NCI-H1436 treated with DMSO at 0.1 percent for 48 hours (cell line): ENCODE results near the gene CWC15.
"Not testable (repeated sequence)": the region's sequence is repeated elsewhere in the genome, so short reads cannot be mapped to it uniquely, and the experiment has no call there.

Experiments
- DNase-seq: peaks from one replicate; lab custom pipeline; 2025; lab: John Stamatoyannopoulos, UW

Gene CWC15

GRCh38 chr11:94913718-94914394 is 59.5 kb downstream of the CWC15 start:
- DNase-seq, result not testable (repeated sequence)

GRCh38 chr11:94912806-94913205 is 60.5 kb downstream of the CWC15 start:
- no peak for DNase-seq
